K562 (cell line): Measurements from ENCODE around the gene MRPL57. TPM values are rescaled to one million over a fixed set of nuclear protein-coding genes. Genes with fewer than 3 reads are reported as not detected.

ENCODE experiments used
- C11orf30 ChIP-seq: fragments of 450-650 bp; IDR thresholded peaks from 2 replicates; pipeline ENCODE4 v1.6.1; 2016; ENCODE audit warnings: low read depth, mild to moderate bottlenecking
- CTBP1 ChIP-seq: fragments of 450-650 bp; IDR thresholded peaks from 2 replicates; pipeline ENCODE4 v1.6.1; 2016; ENCODE audit warnings: borderline replicate concordance
- EP400 ChIP-seq: fragments of 450-650 bp; IDR thresholded peaks from 2 replicates; pipeline ENCODE4 v1.6.1; 2017; ENCODE audit warnings: antibody characterized with exemption, mild to moderate bottlenecking, moderate library complexity
- ETV1 ChIP-seq: fragments of 450-650 bp; conservative IDR thresholded peaks from 2 replicates; pipeline ENCODE4 v1.6.1; 2016; ENCODE audit warnings: missing genetic modification characterization, control low read depth, low read depth, missing compliant biosample characterization
- GTF2E2 ChIP-seq: fragments of 200-800 bp; sonication (Bioruptor generic); IDR thresholded peaks from 2 replicates; pipeline ENCODE4 v1.6.1; 2016; ENCODE audit warnings: missing genetic modification characterization, missing compliant biosample characterization
- HMG20A ChIP-seq: fragments of 450-650 bp; formaldehyde crosslinking; conservative IDR thresholded peaks from 2 replicates; pipeline ENCODE4 v1.4.0; 2020; ENCODE audit warnings: mild to moderate bottlenecking, mixed read lengths
- MAFF ChIP-seq: IDR thresholded peaks from 2 replicates; pipeline ENCODE4 v1.6.1; 2012; ENCODE audit warnings: low read length, improper control_type of control experiment
- MAZ ChIP-seq, 2 experiments: fragments of 450-650 bp in 1 of 2; sonication (generic) in 1 of 2; formaldehyde crosslinking; IDR thresholded peaks in 1 of 2; conservative IDR thresholded peaks in 1 of 2; 2 replicates each; pipeline versions ENCODE4 v1.4.0 to v1.5.0; 2020; ENCODE audit warnings: mild to moderate bottlenecking in 1 of 2, missing genetic modification reagents in 1 of 2
- NEUROD1 ChIP-seq: fragments of 150-350 bp; IDR thresholded peaks from 2 replicates; pipeline ENCODE4 v1.6.1; 2014; ENCODE audit warnings: borderline replicate concordance, low read length, low read depth; ENCODE audit not compliant: partially characterized antibody
- PHF8 ChIP-seq: fragments of 200-600 bp; sonication (generic); IDR thresholded peaks from 2 replicates; pipeline ENCODE4 v1.6.1; 2012; ENCODE audit warnings: mixed run types, mild to moderate bottlenecking, inconsistent platforms, low read length, moderate library complexity, borderline replicate concordance
- RHOXF2B ChIP-seq: fragments of 250-450 bp; sonication (Bioruptor Pico); conservative IDR thresholded peaks from 2 replicates; pipeline ENCODE4 v1.5.1; 2021
- TAF7 ChIP-seq: fragments of 450-650 bp; IDR thresholded peaks from 2 replicates; pipeline ENCODE4 v1.6.1; 2016; ENCODE audit warnings: missing genetic modification characterization, missing compliant biosample characterization
- ZFX ChIP-seq: sonication (generic); formaldehyde crosslinking; IDR thresholded peaks from 2 replicates; pipeline ENCODE4 v1.8.0; 2022; ENCODE audit warnings: mild to moderate bottlenecking, missing genetic modification reagents, moderate library complexity
- ZKSCAN8 ChIP-seq: fragments of 200-800 bp; sonication (Bioruptor generic); IDR thresholded peaks from 2 replicates; pipeline ENCODE4 v1.6.1; 2016; ENCODE audit warnings: missing genetic modification characterization, missing compliant biosample characterization
- ZNF140 ChIP-seq: fragments of 250-450 bp; sonication (Bioruptor Pico); IDR thresholded peaks from 2 replicates; pipeline ENCODE4 v1.8.0; 2021; ENCODE audit warnings: moderate library complexity, mild to moderate bottlenecking, inconsistent platforms
- polyA plus RNA-seq, 8 experiments: library from polyadenylated mRNA; depleted of rRNA in 4 of 8; stranded (reverse) in 5 of 8; unstranded in 3 of 8; fragments of >200 nt; fragmentation: Nextera tagmentation in 2 of 8; fragmentation: Illumina TruSeq in 1 of 8; extraction: Ambion mirVana in 2 of 8; extraction: Trizol in 1 of 8; gene quantifications; 2 replicates each; pipeline versions ENCODE4 v1.2.1 to v1.2.3, GENCODE V29; 2011 to 2014; ENCODE audit warnings: inconsistent platforms in 1 of 8, missing spikeins in 1 of 8
- total RNA-seq, 7 experiments: library from RNA; depleted of rRNA in 6 of 7; stranded (reverse); fragments of >200 nt in 6 of 7; fragmentation: Illumina TruSeq in 2 of 7; extraction: Trizol in 2 of 7; gene quantifications; 2 replicates each; pipeline versions ENCODE4 v1.2.1 to v1.2.3, GENCODE V29; 2011 to 2021; ENCODE audit warnings: low replicate concordance in 1 of 7
- TF ChIP-seq, protein P1 (sequence below): sonication (generic); formaldehyde crosslinking; IDR thresholded peaks from 2 replicates; pipeline ENCODE4 v1.8.1; 2023; ENCODE audit warnings: mild to moderate bottlenecking, missing genetic modification reagents
- TF ChIP-seq, protein P2 (sequence below): fragments of 450-650 bp; IDR thresholded peaks from 2 replicates; pipeline ENCODE4 v1.6.1; 2016; ENCODE audit warnings: antibody characterized with exemption
- TF ChIP-seq, protein P3 (sequence below): fragments of 450-650 bp; IDR thresholded peaks from 2 replicates; pipeline ENCODE4 v1.6.1; 2016; ENCODE audit warnings: borderline replicate concordance
- TF ChIP-seq, protein P4 (sequence below): sonication (generic); formaldehyde crosslinking; IDR thresholded peaks from 2 replicates; pipeline ENCODE4 v1.8.0; 2022; ENCODE audit warnings: missing genetic modification reagents, mild to moderate bottlenecking, moderate library complexity, borderline replicate concordance
- TF ChIP-seq, protein P5 (sequence below): fragments of 250-450 bp; sonication (Bioruptor Pico); IDR thresholded peaks from 2 replicates; pipeline ENCODE4 v1.8.0; 2021; ENCODE audit warnings: mild to moderate bottlenecking, moderate library complexity

Gene MRPL57
- total and polyA plus RNA-seq, 9 of the 15 experiments (the other 6 are each of a cell fraction or from before 2014, with no cell fraction given): 6.5 to 40.4 (median 15.7) TPM

DNA sequence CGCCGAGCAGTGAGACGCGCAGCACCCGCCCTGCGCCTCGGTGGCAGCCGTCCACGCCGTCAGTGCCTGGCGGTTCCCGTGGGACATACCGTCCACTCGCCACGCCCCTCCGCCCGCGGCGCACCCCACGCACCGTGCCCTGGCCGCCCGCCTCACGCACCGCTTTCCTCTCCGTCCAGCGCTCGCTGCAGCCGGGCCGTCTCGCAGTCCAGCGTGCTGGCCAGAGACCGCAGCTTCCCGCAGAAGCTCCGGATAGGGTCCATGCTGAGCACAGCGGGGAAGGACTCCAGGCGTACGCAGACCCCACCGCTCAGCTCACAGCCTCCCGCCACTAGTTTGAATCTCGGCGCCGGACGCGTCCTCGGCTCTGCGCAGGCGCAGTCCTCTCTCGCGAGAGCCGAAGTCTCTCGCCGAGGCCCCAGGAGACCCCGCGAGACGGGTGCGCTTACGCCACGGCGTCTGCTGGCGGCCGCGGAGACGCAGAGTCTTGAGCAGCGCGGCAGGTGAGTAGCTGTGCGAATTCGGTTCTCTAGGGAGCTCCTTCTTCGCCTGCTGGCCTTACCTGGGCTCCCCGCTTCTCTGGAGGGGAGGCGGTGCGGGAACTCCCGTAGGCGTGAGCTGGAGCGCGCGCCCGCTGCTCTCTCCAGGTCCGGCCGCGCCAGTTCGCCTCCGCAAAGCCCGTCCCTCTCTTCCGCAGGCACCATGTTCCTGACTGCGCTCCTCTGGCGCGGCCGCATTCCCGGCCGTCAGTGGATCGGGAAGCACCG, at the start of gene MRPL57, which contains the start of gene SKA3 (continued):
- TF ChIP-seq GTF2E2 (tag) (peak; percentile 63; the same call in 1 of the 2 replicates), HMG20A (CRISPR knock-in tag) (no peak), ZKSCAN8 (no peak), TAF7 (tag) (peak; percentile 49; the same call in 1 of the 2 replicates), RHOXF2B (no peak), NEUROD1 (peak; percentile 46), MAZ (CRISPR knock-in tag; conservative IDR thresholded peaks at IDR 0.05 in 1 of 2, IDR thresholded peaks at IDR 0.05 in 1 of 2) (peak in 1 of 2 experiments; percentile 21; a peak in 2 of 4 replicates), C11orf30 (peak; percentile 72), PHF8 (peak; percentile 96), MAFF (peak; percentile 71; the same call in 1 of the 2 replicates), ZNF140 (CRISPR knock-in tag) (no peak), CTBP1 (peak; percentile 79; the same call in 1 of the 2 replicates), EP400 (peak; percentile 91), ETV1 (tag) (no peak), ZFX (CRISPR knock-in tag) (peak; percentile 78)
- TF ChIP-seq, protein P1, sequence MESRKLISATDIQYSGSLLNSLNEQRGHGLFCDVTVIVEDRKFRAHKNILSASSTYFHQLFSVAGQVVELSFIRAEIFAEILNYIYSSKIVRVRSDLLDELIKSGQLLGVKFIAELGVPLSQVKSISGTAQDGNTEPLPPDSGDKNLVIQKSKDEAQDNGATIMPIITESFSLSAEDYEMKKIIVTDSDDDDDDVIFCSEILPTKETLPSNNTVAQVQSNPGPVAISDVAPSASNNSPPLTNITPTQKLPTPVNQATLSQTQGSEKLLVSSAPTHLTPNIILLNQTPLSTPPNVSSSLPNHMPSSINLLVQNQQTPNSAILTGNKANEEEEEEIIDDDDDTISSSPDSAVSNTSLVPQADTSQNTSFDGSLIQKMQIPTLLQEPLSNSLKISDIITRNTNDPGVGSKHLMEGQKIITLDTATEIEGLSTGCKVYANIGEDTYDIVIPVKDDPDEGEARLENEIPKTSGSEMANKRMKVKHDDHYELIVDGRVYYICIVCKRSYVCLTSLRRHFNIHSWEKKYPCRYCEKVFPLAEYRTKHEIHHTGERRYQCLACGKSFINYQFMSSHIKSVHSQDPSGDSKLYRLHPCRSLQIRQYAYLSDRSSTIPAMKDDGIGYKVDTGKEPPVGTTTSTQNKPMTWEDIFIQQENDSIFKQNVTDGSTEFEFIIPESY (CRISPR knock-in tag): peak; percentile 55; the same call in 1 of the 2 replicates
- TF ChIP-seq, protein P2, sequence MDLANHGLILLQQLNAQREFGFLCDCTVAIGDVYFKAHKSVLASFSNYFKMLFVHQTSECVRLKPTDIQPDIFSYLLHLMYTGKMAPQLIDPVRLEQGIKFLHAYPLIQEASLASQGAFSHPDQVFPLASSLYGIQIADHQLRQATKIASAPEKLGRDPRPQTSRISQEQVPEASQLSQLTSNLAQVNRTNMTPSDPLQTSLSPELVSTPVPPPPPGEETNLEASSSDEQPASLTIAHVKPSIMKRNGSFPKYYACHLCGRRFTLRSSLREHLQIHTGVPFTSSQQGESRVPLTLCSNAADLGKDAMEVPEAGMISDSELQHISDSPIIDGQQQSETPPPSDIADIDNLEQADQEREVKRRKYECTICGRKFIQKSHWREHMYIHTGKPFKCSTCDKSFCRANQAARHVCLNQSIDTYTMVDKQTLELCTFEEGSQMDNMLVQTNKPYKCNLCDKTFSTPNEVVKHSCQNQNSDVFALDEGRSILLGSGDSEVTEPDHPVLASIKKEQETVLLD: peak; percentile 89
- TF ChIP-seq, protein P3, sequence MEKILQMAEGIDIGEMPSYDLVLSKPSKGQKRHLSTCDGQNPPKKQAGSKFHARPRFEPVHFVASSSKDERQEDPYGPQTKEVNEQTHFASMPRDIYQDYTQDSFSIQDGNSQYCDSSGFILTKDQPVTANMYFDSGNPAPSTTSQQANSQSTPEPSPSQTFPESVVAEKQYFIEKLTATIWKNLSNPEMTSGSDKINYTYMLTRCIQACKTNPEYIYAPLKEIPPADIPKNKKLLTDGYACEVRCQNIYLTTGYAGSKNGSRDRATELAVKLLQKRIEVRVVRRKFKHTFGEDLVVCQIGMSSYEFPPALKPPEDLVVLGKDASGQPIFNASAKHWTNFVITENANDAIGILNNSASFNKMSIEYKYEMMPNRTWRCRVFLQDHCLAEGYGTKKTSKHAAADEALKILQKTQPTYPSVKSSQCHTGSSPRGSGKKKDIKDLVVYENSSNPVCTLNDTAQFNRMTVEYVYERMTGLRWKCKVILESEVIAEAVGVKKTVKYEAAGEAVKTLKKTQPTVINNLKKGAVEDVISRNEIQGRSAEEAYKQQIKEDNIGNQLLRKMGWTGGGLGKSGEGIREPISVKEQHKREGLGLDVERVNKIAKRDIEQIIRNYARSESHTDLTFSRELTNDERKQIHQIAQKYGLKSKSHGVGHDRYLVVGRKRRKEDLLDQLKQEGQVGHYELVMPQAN: peak; percentile 92
- TF ChIP-seq, protein P4, sequence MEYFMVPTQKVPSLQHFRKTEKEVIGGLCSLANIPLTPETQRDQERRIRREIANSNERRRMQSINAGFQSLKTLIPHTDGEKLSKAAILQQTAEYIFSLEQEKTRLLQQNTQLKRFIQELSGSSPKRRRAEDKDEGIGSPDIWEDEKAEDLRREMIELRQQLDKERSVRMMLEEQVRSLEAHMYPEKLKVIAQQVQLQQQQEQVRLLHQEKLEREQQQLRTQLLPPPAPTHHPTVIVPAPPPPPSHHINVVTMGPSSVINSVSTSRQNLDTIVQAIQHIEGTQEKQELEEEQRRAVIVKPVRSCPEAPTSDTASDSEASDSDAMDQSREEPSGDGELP (CRISPR knock-in tag): peak; percentile 73
- TF ChIP-seq, protein P5, sequence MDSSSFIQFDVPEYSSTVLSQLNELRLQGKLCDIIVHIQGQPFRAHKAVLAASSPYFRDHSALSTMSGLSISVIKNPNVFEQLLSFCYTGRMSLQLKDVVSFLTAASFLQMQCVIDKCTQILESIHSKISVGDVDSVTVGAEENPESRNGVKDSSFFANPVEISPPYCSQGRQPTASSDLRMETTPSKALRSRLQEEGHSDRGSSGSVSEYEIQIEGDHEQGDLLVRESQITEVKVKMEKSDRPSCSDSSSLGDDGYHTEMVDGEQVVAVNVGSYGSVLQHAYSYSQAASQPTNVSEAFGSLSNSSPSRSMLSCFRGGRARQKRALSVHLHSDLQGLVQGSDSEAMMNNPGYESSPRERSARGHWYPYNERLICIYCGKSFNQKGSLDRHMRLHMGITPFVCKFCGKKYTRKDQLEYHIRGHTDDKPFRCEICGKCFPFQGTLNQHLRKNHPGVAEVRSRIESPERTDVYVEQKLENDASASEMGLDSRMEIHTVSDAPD (CRISPR knock-in tag): no peak
